Effector CD4-positive, alpha-beta T cell (primary cell): ENCODE data around the gene ENC1.
"Not testable (repeated sequence)": the region's sequence is repeated elsewhere in the genome, so short reads cannot be mapped to it uniquely, and the experiment has no call there.

Experiments used
- DNase-seq: peaks from one replicate; pipeline ENCODE4 v3.0.0-alpha.2; 2020
- total RNA-seq: gene quantifications from one replicate; lab custom pipeline; 2026; lab: John Stamatoyannopoulos, UW

Gene ENC1
- total RNA-seq = 18.8 reads per million, percentile 45 among the genes with 10 or more reads in this experiment

GRCh38 chr5:74640450-74640953 is at the start of gene ENC1:
ENC1 (minus strand) TSS chr5:74640728; CDS start chr5:74636485, 4,243 bp downstream.
- peak; percentile 39 for DNase-seq

- DNase-seq = no peak
These were observed 46.6 kb upstream of the ENC1 start for GRCh38 chr5:74686962-74687751.

GRCh38 chr5:74685979-74686631 is 45.6 kb upstream of the ENC1 start:
- no peak for DNase-seq

GRCh38 chr5:74684900-74685851 is 44.6 kb upstream of the ENC1 start, which contains the start of gene HEXB:
HEXB (plus strand) TSS chr5:74685233; CDS start chr5:74685261, 28 bp downstream.
- peak; percentile 64 for DNase-seq

- no peak for DNase-seq
These were observed 39.4 kb upstream of the ENC1 start for GRCh38 chr5:74679966-74680365.

- not testable (repeated sequence) for DNase-seq
These were observed 38.8 kb upstream of the ENC1 start for GRCh38 chr5:74679300-74679699.

- DNase-seq = not testable (repeated sequence)
These were observed 37.6 kb upstream of the ENC1 start for GRCh38 chr5:74678123-74678522.

- DNase-seq = not testable (repeated sequence)
These were observed 35.9 kb upstream of the ENC1 start for GRCh38 chr5:74676466-74676865.

GRCh38 chr5:74673011-74673790 is 32.7 kb upstream of the ENC1 start:
- no peak for DNase-seq

GRCh38 chr5:74672215-74672877 is 31.8 kb upstream of the ENC1 start:
- no peak for DNase-seq

- no peak for DNase-seq
These were observed 30.0 kb upstream of the ENC1 start for GRCh38 chr5:74670396-74671038.

GRCh38 chr5:74669821-74670220 is 29.3 kb upstream of the ENC1 start:
- DNase-seq = no peak

- no peak for DNase-seq
These were observed 26.9 kb upstream of the ENC1 start for GRCh38 chr5:74667396-74667795.

GRCh38 chr5:74665816-74666215 is 25.3 kb upstream of the ENC1 start:
- no peak for DNase-seq

- DNase-seq = no peak
These were observed 24.7 kb upstream of the ENC1 start for GRCh38 chr5:74665273-74665672.

- no peak for DNase-seq
These were observed 24.0 kb upstream of the ENC1 start for GRCh38 chr5:74664551-74664950.

- DNase-seq = no peak
These were observed 20.3 kb upstream of the ENC1 start for GRCh38 chr5:74660873-74661272.

GRCh38 chr5:74660140-74660539 is 19.6 kb upstream of the ENC1 start:
- DNase-seq = no peak

GRCh38 chr5:74659172-74659571 is 18.6 kb upstream of the ENC1 start:
- DNase-seq = no peak

- DNase-seq = no peak
These were observed 16.6 kb upstream of the ENC1 start for GRCh38 chr5:74657165-74657564.

GRCh38 chr5:74655716-74656115 is 15.2 kb upstream of the ENC1 start:
- no peak for DNase-seq
